ENCODE results near the gene THAP8. TPM values are rescaled to one million over a fixed set of nuclear protein-coding genes. Genes with fewer than 3 reads are reported as not detected.

Gene THAP8
- total RNA-seq, 1 experiment from 2014 or later: 7.6 TPM

- no peaks in the 10 kb centered on the region for H3K27me3 ChIP-seq (replicated peaks; ENCODE audit: control insufficient read depth, insufficient read depth, low read length)
- no TSS peak for BruUV-seq (replicated peaks)
- peaks cover 11% of the 10 kb centered on the region for H3K4me1 Mint-ChIP-seq (ENCODE audit: low read depth, unreplicated experiment)
- POLR2A ChIA-PET: no interaction called here
- no peaks in the 10 kb centered on the region for H3K4me1 ChIP-seq
- H3K4me3 Mint-ChIP-seq (ENCODE audit: unreplicated experiment): no peak overlapping the region
- no peaks in the 10 kb centered on the region for H3K27me3 Mint-ChIP-seq (ENCODE audit: insufficient read depth, unreplicated experiment)
- CTCF ChIA-PET: no interaction called here
- peaks cover 30% of the 10 kb centered on the region for H3K36me3 Mint-ChIP-seq (ENCODE audit: insufficient read depth, unreplicated experiment)
- no peak overlapping the region for H3K4me3 ChIP-seq (ENCODE audit: low read depth, low read length)
- H3K27ac Mint-ChIP-seq (ENCODE audit: unreplicated experiment): no peak overlapping the region
- no peaks in the 10 kb centered on the region for H3K36me3 ChIP-seq (ENCODE audit: control insufficient read depth, insufficient read depth, low read length)
- no peak for TF ChIP-seq CTCF (IDR thresholded peaks at IDR 0.05; ENCODE audit: insufficient read depth in 1 of 2, low read depth in 1 of 2, low read length in 1 of 2, severe bottlenecking in 1 of 2, unreplicated experiment in 1 of 2)
- no peak for DNase-seq
- intact Hi-C loops (cut with micrococcal nuclease; ENCODE audit: unreplicated experiment): no loop called here
- peaks cover 8% of the 10 kb centered on the region; the same call in 1 of the 2 replicates for H3K9me3 ChIP-seq
- no peaks in the 10 kb centered on the region for H3K9me3 Mint-ChIP-seq (ENCODE audit: unreplicated experiment)
These were observed 60.9 kb downstream of the THAP8 start for GRCh38 chr19:35992907-35993765.

- no peaks in the 10 kb centered on the region for H3K9me3 Mint-ChIP-seq (ENCODE audit: unreplicated experiment)
- intact Hi-C loops (cut with micrococcal nuclease; ENCODE audit: unreplicated experiment): no loop called here
- POLR2A ChIA-PET: no interaction called here
These were observed 62.2 kb downstream of the THAP8 start for GRCh38 chr19:35991731-35992450.

More at GRCh38 chr19:35991731-35992450, 62.2 kb downstream of the THAP8 start:
- Mint-ChIP-seq H3K4me3 (ENCODE audit: unreplicated experiment) (no peak overlapping the region), H3K36me3 (ENCODE audit: insufficient read depth, unreplicated experiment) (peaks cover 19% of the 10 kb centered on the region), H3K27ac (ENCODE audit: unreplicated experiment) (no peak overlapping the region), H3K27me3 (ENCODE audit: insufficient read depth, unreplicated experiment) (peaks cover under 1% of the 10 kb centered on the region), H3K4me1 (ENCODE audit: low read depth, unreplicated experiment) (peaks cover 11% of the 10 kb centered on the region)
- no peaks in the 10 kb centered on the region for H3K36me3 ChIP-seq (ENCODE audit: control insufficient read depth, insufficient read depth, low read length)
- no peaks in the 10 kb centered on the region for H3K4me1 ChIP-seq
- no peak for DNase-seq
- no peak overlapping the region for H3K4me3 ChIP-seq (ENCODE audit: low read depth, low read length)
- no peaks in the 10 kb centered on the region for H3K27me3 ChIP-seq (replicated peaks; ENCODE audit: control insufficient read depth, insufficient read depth, low read length)
- TF ChIP-seq CTCF (IDR thresholded peaks at IDR 0.05; ENCODE audit: insufficient read depth in 1 of 2, low read depth in 1 of 2, low read length in 1 of 2, severe bottlenecking in 1 of 2, unreplicated experiment in 1 of 2): no peak
- H3K9me3 ChIP-seq: peaks cover 8% of the 10 kb centered on the region; the same call in 1 of the 2 replicates
- CTCF ChIA-PET: interaction anchor here (0.7 to 1.0 kb wide), 2 partner anchors 16 to 22 kb away, joined by 3 to 4 read pairs; partner anchors contain the start of gene ALKBH6
- no TSS peak for BruUV-seq (replicated peaks)

Measured in Caco-2 (cell line).